ENCODE measurements around the gene NAV2.

DNA sequence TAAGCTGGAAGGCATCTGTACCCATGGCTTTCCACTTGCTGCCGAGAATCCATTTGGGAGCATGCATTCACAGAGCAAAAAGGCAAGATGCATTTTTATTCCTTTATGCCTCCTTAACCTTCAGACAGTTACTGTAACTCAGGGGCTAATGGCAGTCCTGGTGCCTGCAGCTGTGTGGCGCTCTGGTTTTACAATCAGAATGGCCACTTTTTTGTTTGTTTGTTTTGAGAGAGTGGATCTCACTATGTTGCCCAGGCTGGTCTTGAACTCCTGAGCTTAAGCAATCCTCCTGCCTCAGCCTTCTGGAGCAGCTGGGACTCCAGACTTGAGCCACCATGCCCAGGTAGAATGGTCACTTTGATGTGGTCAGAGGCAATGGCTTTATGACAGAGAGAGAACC is 101.8 kb downstream of the NAV2 start:
- no peak for TF ChIP-seq CTCF (IDR thresholded peaks at IDR 0.05)
- TF ChIP-seq POLR2AphosphoS5 (IDR thresholded peaks at IDR 0.05; ENCODE audit: low read depth, low read length): no peak
- TF ChIP-seq TCF7L2 (IDR thresholded peaks at IDR 0.05; ENCODE audit: low read depth, low read length): no peak
- TF ChIP-seq SIN3A (IDR thresholded peaks at IDR 0.05; ENCODE audit: borderline replicate concordance, insufficient read depth, low read depth, low read length): no peak
